SH-SY5Y (cell line): ENCODE data around the gene MAP3K2.

Experiments used
- GATA2 ChIP-seq: IDR thresholded peaks from 2 replicates; pipeline ENCODE4 v1.6.1; 2011; ENCODE audit warnings: mild to moderate bottlenecking, low read depth, low read length
- GATA3 ChIP-seq: IDR thresholded peaks from 2 replicates; pipeline ENCODE4 v1.6.1; 2011; ENCODE audit warnings: low read depth, mild to moderate bottlenecking, low read length, moderate library complexity

GRCh38 chr2:127392828-127393578, 5.2 kb upstream of the MAP3K2 start:
- TF ChIP-seq GATA2, result no peak
- no peak for TF ChIP-seq GATA3
